Transverse colon (tissue), 4 donors: Measurements from ENCODE around the gene PLSCR1. TPM values are rescaled to one million over a fixed set of nuclear protein-coding genes. Genes with fewer than 3 reads are reported as not detected.

Source experiments
- DNase-seq: peaks from one replicate; pipeline ENCODE4 v3.0.0-alpha.2; 2019
- H3K27ac ChIP-seq, 4 donors: fragments of 200-600 bp; sonication (generic); 2 replicates each; pipeline ENCODE4 v1.5.1; 2016 to 2018; ENCODE audit warnings: inconsistent platforms in 4 of 4
- H3K27me3 ChIP-seq: fragments of 200-600 bp; sonication (generic); 2 replicates; pipeline ENCODE4 v1.5.1; 2017; ENCODE audit warnings: inconsistent platforms
- H3K36me3 ChIP-seq, 4 donors: fragments of 200-600 bp; sonication (generic); 2 replicates each; pipeline ENCODE4 v1.5.1; 2017 to 2019; ENCODE audit warnings: inconsistent platforms in 4 of 4
- H3K4me1 ChIP-seq, 4 donors: fragments of 200-600 bp; sonication (generic); 2 replicates each; pipeline ENCODE4 v1.5.1; 2017 to 2020; ENCODE audit warnings: inconsistent platforms in 4 of 4
- H3K4me3 ChIP-seq, 4 donors: fragments of 200-600 bp; sonication (generic); 1 replicate in 1 of 4; 2 replicates in 3 of 4; pipeline versions ENCODE4 v1.5.1 to v1.6.1; 2017 to 2019; ENCODE audit warnings: inconsistent platforms in 4 of 4
- H3K9me3 ChIP-seq, 2 donors: fragments of 200-600 bp; sonication (generic); 2 replicates each; pipeline ENCODE4 v1.5.1; 2017 to 2019; ENCODE audit warnings: inconsistent platforms in 2 of 2
- EP300 ChIP-seq: sonication (generic); formaldehyde crosslinking; IDR thresholded peaks from one replicate; pipeline ENCODE4 v1.6.1; 2017; ENCODE audit warnings: antibody characterized with exemption, low read depth
- POLR2A ChIP-seq: fragments of 450-650 bp; IDR thresholded peaks from one replicate; pipeline ENCODE4 v1.6.1; 2016; ENCODE audit warnings: antibody characterized with exemption, mild to moderate bottlenecking, moderate library complexity
- POLR2AphosphoS5 ChIP-seq, 3 donors: sonication (generic); formaldehyde crosslinking; IDR thresholded peaks; one replicate each; pipeline ENCODE4 v1.6.1; 2016; ENCODE audit warnings: antibody characterized with exemption in 3 of 3
- WGBS, 2 donors: methylation state at CpG; one replicate each; pipeline ENCODE4 v1.1.5; 2018; ENCODE audit warnings: low coverage in 1 of 2; 5-methylcytosine and 5-hydroxymethylcytosine counted together
- in situ Hi-C, 4 donors: fragments of 200-750 bp; cut with MboI; loops; one replicate each; pipeline versions ENCODE4 v1.15.0 to v1.15.1; 2017; ENCODE audit warnings: low sequenced_read_pairs in 3 of 4, low pct_ligation_motif_present in 1 of 4, low pct_unique_long_range_greater_than_20kb in 1 of 4
- intact Hi-C: fragments of 100-400 bp; cut with DNase I; formaldehyde crosslinking; loops from one replicate; pipeline ENCODE4 v1.15.1; 2023; ENCODE audit warnings: low total_unique reads
- total RNA-seq, 4 donors: library from RNA; depleted of rRNA; stranded (reverse); fragments of >200 nt; gene quantifications; one replicate each; pipeline ENCODE4 v1.1.0, GENCODE V29; 2016
- TF ChIP-seq, protein P1 (sequence below), 5 experiments: fragments of 200-600 bp in 3 of 5; fragments of 450-650 bp in 2 of 5; sonication (generic) in 3 of 5; IDR thresholded peaks; 1 replicate in 2 of 5; 2 replicates in 3 of 5; pipeline ENCODE4 v1.5.1; 2016 to 2017; ENCODE audit warnings: antibody characterized with exemption in 5 of 5, inconsistent platforms in 3 of 5, mild to moderate bottlenecking in 2 of 5, moderate library complexity in 1 of 5

The PLSCR1 gene
- total RNA-seq, 4 donors from 2014 or later = 101 to 333 (median 214) TPM

DNA sequence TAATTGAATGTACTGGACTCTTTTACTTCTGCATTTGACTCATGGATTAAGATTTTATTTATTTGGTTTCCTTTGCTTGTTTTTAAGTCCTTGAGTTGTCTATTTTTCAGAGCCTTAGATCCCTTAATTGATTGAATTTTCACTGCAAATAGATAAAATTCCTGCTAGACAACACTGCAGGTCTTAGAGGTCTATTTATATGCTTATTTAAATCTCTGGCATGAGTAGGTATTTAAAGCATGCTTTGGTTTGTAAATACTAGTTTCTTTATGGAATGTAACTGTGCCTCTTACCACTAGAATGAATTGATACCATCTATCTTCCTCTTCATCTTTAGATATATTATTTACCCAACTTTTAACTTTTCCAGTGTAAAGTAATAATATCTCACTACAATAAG is 40.7 kb upstream of the PLSCR1 start:
- DNase-seq = no peak
- Histone ChIP-seq H3K36me3 (no peaks in the 10 kb centered on the region), H3K27me3 (no peaks in the 10 kb centered on the region), H3K27ac (no peak overlapping the region), H3K4me3 (no peak overlapping the region), H3K9me3 (peaks cover 0 to 7% of the 10 kb centered on the region in 2 donors), H3K4me1 (no peaks in the 10 kb centered on the region)
- intact Hi-C loops = no loop called here
- TF ChIP-seq POLR2A (no peak), POLR2AphosphoS5 (IDR thresholded peaks at IDR 0.05) (no peak), EP300 (no peak)
- TF ChIP-seq, protein P1, sequence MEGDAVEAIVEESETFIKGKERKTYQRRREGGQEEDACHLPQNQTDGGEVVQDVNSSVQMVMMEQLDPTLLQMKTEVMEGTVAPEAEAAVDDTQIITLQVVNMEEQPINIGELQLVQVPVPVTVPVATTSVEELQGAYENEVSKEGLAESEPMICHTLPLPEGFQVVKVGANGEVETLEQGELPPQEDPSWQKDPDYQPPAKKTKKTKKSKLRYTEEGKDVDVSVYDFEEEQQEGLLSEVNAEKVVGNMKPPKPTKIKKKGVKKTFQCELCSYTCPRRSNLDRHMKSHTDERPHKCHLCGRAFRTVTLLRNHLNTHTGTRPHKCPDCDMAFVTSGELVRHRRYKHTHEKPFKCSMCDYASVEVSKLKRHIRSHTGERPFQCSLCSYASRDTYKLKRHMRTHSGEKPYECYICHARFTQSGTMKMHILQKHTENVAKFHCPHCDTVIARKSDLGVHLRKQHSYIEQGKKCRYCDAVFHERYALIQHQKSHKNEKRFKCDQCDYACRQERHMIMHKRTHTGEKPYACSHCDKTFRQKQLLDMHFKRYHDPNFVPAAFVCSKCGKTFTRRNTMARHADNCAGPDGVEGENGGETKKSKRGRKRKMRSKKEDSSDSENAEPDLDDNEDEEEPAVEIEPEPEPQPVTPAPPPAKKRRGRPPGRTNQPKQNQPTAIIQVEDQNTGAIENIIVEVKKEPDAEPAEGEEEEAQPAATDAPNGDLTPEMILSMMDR (IDR thresholded peaks at IDR 0.05) = no peak
- in situ Hi-C loops = loop anchor here (10.0 to 25.0 kb wide), 4 partner anchors 248 to 523 kb away; no protein-coding TSS in a partner anchor

DNA sequence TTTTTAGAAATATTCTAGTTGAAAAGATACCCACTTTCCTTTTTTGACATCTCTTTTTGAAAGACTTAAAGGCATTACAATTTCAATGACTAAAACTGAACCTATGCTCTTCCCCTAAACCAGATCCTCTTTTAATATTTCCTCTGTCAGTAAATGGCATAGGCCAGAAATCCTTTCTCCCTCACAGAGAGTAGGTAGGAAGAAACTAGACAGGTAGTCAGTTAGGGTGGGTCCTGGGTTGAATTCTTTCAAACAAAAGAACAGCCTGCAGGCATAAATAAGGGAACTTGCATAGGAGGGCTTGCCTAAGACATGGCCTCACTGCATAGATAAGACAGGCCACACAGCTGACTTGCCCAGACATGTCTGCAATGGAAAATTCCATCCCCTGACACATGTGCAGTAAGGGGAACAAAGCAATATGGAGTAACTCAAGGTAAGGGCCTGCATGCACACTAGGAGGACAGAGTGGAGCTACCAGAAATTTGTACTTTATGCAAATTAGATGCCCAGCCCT is 37.6 kb upstream of the PLSCR1 start:
- in situ Hi-C loops = loop anchor here (10.0 to 25.0 kb wide), 4 partner anchors 245 to 520 kb away; no protein-coding TSS in a partner anchor
- intact Hi-C loops = no loop called here
- Histone ChIP-seq H3K9me3 (peaks cover 0 to 7% of the 10 kb centered on the region in 2 donors), H3K27me3 (no peaks in the 10 kb centered on the region), H3K36me3 (no peaks in the 10 kb centered on the region), H3K4me1 (no peaks in the 10 kb centered on the region), H3K27ac (no peak overlapping the region), H3K4me3 (no peak overlapping the region)
- TF ChIP-seq POLR2AphosphoS5 (IDR thresholded peaks at IDR 0.05) = no peak
- no peak for TF ChIP-seq POLR2A
- no peak for TF ChIP-seq EP300
- TF ChIP-seq, protein P1 (IDR thresholded peaks at IDR 0.05) = no peak
- DNase-seq = no peak

DNA sequence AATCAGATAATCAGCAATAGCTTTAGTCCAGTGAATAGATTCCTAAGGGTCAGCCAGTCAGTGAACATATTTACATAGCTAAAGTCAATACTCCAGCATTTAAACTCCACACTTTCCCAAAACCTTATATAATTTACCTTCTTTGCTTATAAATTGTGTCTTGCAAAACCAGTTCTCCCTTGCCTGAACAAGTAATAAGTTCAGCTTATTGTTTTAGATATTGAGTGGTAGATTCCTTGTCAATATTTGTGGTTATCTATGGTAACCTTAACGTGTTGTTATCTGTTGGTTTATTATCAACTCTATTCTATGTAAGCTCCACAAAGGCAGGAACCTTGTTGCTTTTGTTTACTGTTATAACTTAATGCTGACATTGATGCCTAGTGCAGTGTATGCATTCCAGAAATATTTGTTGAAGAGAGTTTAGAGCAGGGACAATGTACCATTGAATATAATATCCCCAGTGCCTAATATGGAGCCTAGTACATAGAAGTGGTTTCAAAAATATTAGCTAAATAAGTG is 36.7 kb upstream of the PLSCR1 start:
- intact Hi-C loops = no loop called here
- TF ChIP-seq POLR2A (no peak), POLR2AphosphoS5 (IDR thresholded peaks at IDR 0.05) (no peak), EP300 (no peak)
- TF ChIP-seq, protein P1 (IDR thresholded peaks at IDR 0.05) = no peak
- 33 to 43% methylated on average over 1 of the region's 1 CpG for WGBS, 2 donors

DNA sequence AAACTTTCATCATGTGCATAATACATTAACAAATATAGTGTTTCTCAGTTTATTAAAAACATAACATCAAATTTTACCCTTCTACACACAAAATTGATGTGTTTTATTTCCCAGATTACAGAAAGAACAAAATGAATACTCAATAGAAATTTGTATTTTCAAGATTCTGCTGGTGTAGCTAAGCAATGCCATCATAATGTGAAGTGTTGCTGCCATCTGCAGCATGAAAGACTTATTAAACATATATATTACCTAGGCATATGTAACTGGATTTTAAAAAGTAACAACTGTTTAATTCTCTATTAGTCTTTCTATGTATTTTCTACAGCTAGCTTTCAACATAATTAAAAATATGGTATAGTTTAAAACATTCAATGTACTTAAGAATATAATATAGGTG is 33.3 kb upstream of the PLSCR1 start:
- Histone ChIP-seq H3K36me3 (no peaks in the 10 kb centered on the region), H3K27me3 (no peaks in the 10 kb centered on the region), H3K4me1 (no peaks in the 10 kb centered on the region), H3K4me3 (no peak overlapping the region), H3K27ac (no peak overlapping the region), H3K9me3 (peaks cover 0 to 4% of the 10 kb centered on the region in 2 donors)
- no peak for TF ChIP-seq EP300
- TF ChIP-seq, protein P1 (IDR thresholded peaks at IDR 0.05) = peak; percentile 38 to 50 (median 42)
- TF ChIP-seq POLR2AphosphoS5 (IDR thresholded peaks at IDR 0.05) = no peak
- in situ Hi-C loops = loop anchor here (10.0 to 25.0 kb wide), 5 partner anchors 240 to 515 kb away; no protein-coding TSS in a partner anchor
- peak; percentile 25 for DNase-seq
- intact Hi-C loops = no loop called here

More for the DNA sequence above, 36.7 kb upstream of the PLSCR1 start:
- Histone ChIP-seq H3K4me3 (no peak overlapping the region), H3K9me3 (peaks cover 0 to 7% of the 10 kb centered on the region in 2 donors), H3K36me3 (no peaks in the 10 kb centered on the region), H3K4me1 (no peaks in the 10 kb centered on the region), H3K27ac (no peak overlapping the region), H3K27me3 (no peaks in the 10 kb centered on the region)
- in situ Hi-C loops = loop anchor here (10.0 to 25.0 kb wide), 4 partner anchors 244 to 519 kb away; no protein-coding TSS in a partner anchor
- DNase-seq = no peak
